ENCODE results near the gene RNASE12.
"Not testable (repeated sequence)": the region's sequence is repeated elsewhere in the genome, so short reads cannot be mapped to it uniquely, and the experiment has no call there.

Gene RNASE12

DNA sequence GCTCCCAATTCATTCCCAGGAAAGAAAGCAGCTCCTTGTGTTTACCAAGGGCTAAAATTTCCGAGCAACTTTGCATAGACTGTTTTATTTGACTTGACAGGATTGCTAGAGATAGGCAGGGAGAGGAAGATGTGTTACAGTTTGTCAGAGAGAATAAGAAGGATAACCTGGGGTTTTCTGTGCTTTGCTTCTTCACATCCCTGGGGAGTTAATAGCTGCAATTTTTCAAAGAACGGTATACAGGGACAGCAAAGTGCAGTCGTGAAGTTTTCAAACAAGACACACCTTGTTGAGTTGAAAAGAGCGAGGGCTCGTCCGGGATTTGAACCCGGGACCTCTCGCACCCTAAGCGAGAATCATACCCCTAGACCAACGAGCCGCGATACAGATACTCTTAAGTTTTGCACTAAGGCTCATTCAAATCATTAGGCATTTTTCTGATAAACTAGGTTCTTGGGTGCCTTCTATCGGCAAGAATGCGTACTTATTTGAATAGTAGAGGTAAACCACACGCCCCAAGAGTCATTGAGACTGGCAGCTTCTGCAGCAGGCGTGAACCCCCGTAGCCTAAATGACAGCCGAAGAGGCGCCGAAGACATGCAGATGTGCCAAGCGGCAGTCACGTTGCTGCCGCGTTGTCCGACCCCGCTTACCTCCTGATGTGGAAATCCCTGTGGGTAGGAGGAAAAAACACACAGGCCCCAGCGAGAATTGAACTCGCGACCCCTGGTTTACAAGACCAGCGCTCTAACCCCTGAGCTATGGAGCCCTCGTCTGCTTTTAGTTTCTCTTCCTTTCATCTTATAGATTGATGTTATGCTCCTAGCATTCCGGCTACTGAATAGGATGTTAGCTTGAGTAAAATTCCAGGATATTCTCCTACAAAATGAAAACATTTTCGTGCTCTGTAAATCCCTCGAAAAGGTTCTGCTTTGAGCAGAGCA is 22.2 kb upstream of the RNASE12 start:
- peak; percentile 59 to 92 (median 69) for DNase-seq

DNA sequence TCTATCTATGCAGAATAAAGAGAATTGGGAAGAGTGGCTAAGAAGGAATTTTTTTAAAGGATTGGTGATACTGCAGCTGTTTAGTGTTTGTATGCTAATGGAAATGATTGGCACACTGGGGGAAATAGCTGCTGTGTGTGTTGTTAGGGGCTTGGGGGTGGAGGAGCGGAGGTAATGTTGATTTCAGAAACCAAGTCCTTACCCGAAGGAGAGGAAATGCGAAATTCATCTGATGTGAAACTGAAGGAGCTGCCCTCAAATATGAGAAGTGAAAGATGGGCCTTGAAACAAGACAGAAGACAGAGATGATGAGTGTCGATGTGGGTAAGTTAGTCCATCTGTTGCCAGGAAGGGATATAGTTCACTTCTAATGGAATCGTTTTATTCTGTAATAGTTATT is 21.2 kb upstream of the RNASE12 start:
- no peak for DNase-seq

DNA sequence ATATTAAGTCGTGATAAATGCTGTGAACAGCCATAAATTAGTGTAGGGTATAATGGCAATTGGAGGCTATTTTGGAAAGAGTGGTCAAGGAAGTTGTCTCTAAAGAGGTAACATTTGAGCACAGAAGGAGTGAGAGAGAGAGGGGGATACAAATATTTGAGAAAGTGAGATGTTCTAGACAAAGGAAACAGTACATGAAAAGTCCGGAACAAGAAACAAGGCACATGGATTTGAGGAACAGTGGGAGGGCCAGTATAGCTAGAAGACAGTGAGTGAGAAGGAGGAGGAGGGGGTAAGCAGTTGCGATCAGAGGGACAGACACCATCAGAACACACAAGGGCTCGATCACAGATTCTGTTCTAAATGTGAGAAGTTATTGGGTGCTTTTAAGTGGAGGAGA is 20.1 kb upstream of the RNASE12 start:
- no peak for DNase-seq

DNA sequence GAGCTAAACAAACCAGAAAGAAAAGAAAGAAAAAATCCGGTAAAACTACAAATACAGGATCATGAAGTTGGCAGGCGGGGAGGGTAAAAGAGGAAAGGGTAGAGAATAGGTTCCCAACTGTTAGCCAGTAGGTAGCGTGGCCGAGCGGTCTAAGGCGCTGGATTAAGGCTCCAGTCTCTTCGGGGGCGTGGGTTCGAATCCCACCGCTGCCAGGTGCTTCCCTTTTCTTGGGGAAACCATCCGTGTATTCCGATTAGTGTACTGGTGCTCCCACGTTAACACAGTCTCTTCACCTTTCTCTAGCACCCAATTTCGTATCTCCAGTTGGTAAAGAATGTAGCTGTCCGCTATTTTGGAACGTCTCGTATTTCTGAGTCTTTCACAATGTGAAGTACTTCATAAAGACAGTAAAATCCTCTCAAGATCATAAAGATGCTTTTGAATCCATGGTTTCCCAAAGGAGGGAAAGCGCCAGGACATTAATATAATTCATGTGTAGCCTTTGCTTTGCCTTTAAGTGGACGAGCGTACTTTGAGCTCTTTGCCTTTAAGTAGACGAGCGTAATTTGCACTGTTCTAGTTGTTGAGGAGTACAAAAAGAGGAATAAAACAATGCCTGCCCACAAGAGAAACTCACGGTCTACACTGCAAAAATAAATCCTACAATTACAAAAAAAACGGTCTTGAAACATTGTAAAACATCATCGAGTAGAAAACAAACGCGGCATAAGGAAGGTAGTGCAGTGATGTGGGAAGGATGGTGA is 19.0 kb upstream of the RNASE12 start:
- peak; percentile 31 to 70 (median 51) for DNase-seq

DNA sequence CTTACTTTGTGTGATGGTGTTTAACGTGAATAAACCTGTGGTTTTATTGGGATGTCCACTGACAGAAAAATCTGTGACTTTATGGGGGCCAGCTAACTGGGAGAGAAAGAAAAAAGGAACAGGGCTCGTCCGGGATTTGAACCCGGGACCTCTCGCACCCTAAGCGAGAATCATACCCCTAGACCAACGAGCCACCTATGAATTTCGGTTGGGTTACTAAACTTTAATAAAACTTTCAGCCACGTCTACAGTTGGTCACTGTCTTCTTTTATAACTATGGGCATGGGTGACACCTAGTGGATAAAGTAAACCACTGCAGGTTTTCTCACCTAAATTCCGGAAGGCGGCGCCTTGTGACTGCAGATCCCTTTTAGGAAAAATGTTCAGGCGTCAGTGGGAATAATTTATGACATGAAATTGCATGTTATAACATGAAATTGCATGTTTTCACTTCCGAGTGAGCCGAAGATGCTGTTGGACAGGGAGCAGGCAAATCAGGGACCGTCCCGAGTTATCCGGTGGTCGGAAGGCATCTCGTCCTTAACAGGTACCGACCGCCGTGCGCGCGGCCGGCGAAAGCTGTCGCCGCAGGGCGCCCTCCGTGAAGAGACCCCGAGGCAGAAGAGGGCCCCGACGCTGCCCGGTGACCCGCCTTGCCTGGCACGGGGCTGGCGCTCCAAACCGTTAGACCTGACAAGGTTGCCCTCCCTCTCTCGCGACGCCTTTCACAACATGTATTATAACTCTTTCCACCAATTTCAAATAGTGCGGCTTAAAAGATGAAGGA is 18.2 kb upstream of the RNASE12 start:
- peak in 4 of 5 donors; percentile 40 to 77 (median 51) for DNase-seq

DNA sequence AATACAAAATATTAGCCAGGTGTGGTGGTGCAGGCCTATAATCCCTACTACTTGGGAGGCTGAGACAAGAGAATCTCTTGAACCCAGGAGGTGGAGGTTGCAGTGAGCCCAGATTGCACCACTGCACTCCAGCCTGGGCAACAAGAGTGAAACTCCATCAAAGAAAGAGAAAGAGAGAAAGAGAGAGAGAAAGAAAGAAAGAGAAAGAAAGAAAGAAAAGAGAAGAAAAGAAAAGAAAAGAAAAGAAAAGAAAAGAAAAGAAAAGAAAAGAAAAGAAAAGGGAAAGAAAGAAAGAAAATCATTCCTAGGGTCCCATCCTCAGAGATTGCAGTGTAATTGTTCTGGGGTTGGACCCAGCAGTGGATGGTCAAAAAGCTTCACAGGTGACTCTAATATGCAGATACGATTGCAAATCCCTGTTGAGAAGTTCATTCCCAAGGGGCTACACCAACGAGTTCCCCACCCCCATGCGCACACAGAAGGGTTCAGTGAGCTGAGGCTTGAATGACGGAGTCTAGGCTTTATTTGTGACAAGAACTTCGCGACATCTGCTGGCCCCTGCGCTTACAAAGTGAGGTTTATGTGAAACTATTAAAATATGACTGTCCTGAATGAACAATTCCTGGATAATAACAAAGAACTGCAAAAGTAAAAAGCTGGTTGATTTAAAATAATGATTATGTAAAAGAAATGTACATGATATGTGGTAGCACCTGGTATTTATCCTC is 17.4 kb upstream of the RNASE12 start:
- DNase-seq, result no peak

DNA sequence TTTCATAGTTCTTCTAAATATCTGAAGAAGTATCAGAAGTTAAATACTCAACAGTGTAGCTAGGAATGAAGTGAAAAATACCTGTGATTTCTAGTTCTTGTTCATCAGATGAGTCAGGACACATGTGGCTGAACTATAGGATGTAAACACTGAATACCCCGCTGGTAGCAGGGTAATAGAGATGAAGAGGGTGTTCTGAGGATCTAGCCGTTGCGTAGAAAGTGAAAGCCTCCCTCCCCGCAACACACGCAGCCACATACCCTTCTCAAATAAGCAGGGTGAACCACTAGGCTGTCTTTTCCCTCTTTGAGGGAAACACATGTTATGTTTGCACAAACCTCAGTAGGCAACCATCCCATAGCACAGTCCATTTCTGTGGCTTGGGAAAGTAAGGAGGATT is 16.4 kb upstream of the RNASE12 start:
- peak in 1 of 5 donors; percentile 24 for DNase-seq

DNA sequence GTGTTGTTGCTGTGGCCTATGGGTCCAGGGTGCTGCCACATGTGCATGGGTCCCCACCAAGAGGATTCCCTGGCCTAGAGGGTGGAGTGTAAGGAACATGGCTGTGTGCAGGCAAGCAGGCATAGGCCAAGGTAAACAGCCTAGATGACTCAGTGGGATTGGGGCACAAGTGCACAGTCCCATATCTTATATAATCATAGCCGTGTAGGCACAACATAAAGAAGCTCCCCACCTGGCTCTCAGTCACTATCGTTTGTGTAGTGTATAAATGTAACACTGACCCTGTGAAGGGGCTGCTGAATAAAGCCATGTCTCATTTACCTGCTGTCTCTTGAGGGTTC is 15.7 kb upstream of the RNASE12 start:
- DNase-seq, result no peak

DNA sequence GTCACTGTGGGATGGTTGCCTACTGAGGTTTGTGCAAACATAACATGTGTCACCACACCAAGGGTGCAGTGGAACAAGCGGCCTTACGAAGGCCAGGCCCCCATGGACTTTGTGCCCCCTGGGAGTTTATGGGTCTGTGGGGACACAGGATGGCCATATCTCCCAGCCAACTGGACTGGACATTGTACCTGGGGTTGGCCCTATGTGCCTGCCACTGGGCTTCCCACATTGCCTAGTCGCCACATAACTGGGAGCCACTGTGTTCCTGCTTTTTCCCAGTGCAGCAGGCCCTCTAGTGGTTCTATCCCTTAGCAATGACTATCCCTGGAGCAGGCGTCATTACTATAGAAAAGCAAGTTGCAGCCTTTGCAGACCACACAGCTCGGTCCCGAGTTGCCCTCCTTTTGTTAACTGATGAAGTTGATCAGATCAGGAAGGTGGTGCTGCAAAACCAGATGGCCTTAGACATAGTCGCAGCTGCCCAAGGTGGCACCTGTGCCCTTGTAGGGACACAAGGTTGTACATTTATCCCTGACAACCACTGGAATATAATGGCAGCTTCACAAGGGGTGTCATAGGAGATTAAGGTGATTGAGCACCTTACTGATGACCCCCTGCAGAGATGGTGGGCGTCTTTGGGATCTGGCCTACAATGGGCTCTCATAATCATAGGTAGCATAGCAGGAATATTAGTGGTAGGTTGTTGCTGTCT is 15.2 kb upstream of the RNASE12 start:
- no peak for DNase-seq

DNA sequence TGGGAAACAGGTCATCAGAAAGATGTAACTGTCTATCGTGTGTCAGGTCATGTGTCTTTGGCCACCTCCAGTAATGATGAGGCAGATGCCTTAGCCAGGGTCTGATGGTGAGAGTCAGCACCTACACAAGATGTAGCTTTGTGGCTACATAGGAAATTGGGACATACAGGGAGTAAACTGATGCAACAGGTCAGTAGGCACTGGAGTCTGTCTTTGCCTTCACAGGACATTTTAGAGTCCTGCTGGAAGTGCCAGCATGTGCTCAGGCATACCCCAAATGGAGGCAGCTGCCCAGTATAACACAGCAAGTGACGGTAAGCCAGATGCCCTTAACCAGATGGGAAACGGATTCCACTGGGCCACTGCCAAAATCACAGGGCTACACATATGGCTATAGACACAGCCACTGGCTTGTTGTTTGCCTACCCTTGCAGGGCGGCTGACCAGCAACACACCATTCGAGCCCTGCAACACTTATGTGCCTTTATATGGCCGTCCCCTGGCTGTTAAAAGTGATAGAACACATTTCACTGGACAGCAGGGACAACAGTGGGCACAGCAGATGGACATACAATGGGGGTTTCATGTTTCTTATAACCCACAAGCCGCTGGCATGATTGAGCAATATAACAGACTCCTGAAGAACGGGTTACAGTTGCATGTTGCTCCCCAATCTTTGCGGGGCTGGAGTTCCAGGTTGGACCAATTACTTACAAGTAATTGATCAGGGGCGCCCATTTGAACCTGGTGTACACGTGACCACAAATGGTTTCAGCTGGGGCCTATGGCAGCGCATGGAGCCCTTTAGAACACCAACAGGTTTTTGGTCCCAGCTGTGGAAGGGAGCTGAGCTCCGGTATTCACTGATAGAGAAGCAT is 12.9 kb upstream of the RNASE12 start:
- DNase-seq, result no peak

DNA sequence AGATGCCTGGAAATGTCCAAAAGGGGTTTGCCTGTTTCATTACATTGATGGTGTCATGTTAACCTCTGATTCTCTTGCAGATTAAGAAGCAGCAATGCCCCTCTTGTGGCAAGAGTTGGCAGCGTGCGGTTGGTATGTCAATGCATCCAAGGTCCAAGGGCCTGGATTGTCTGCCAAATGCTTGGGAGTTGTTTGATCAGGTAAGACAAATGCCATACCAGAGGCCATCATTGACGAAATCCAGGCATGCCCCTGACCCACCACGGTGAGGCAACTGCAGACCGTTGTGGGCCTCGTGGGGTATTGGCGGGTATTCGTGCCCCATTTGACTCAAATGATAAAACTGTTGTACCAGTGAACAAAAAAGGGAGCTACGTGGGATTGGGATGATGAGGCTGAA is 11.4 kb upstream of the RNASE12 start:
- no peak for DNase-seq

DNA sequence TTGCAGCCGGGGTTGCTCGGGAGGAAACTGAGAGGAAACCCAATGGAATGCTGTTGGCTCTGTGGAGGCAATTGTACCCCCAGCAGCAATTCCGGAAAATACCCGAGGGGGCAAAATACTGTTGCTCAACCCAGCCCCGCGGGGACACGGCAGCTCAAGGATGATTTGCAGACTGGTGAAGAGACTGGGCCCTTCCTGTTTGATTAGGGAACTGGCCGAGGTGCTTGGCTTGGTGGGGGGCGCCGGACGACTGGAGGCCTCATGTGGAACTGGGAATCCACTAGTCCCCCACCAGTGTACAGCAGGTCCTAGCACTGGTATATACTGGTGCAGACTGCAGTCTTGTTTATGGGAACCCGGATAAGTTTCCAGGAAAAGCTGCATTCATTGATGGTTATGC is 10.3 kb upstream of the RNASE12 start:
- DNase-seq, result no peak

DNA sequence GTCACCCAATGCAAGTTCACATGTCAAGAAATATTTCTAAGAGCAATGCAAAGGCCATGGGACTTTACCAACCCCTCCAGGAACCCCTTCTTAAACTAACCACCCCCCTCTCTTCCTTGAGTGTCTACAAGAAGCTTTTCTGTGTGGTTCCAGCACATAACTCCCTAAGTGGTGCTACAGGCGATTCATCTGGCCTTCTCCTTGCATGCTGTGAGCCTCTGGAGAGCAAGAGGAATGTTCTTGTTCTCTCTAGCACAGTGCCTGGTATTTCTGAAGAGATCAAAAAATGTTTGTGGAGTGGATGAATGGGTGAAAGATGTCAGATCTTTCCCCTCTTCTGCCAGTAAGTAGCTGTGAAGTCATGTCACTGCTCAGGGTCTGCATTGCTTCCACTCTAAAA is 5.9 kb upstream of the RNASE12 start:
- no peak for DNase-seq

DNA sequence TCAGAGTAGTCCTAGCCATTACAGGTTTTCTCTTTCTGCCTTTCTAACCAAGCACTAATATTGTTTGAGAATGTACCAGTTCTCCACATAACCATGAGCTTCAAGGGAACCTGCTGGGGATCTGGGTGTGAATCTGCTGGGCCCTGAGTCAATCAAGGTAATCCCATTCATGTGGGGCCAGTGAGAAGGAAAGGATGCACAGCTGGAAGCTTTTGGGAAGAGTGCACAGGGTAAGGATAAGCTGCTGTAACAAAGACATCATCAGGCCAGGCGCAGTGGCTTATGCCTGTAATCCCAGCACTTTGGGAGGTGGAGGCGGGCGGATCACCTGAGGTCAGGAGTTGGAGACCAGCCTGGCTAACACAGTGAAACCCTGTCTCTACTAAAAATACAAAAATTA is 4.5 kb upstream of the RNASE12 start:
- DNase-seq, result not testable (repeated sequence)

DNA sequence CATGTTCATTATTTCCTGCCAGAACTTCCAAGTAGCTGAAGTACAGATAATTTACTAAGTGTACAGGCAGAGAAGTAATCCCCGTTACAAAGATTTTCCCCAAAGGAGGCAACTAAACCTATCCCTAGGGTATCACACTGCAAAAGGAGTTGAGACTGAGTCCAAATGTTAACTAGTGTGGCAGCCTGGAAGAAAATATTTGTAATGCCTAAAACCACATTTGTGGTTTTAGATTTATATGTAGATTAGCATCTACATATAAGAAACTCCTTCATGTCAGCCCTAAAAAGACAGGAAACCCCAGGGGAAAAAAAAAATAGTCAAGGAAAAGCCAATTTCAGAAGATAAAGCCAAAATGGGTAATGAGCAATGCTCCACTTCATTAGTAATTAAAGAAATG is 1.4 kb upstream of the RNASE12 start:
- DNase-seq, result no peak

DNA sequence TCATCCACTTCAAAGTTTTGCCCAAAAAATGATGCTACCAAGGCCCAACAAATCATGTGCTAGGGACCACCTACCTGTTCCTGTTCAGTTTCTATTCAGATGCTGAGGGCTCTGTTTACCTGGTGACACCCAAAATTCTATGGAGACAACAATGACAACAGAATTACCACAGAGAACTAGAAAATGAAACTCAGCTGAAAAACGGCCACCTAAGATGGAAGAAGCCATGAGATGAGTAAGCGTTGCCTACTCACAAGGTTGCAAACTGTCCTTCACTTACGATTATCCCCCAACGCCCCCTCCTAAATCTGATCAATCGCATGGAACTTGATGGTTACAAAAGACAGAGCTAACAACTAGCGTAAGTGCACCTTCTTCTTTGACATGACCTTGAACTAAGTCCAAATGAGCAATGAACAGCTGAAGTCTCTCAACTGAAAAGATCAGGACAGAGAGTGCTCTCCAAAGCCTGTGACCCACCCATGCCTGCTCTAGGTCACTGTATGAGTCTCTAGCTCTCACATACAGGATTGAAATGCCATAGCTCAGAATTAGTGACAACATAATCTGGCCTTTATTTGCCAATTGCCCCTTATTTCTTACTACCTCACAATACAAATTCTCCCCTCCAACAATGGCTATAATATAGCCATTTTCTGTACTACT is 3.6 kb downstream of the RNASE12 start, which contains the start of gene RNASE11:
Gene RNASE11, minus strand, starts transcription at position 513 of the 666 bp plus-strand sequence.
- peak in 1 of 5 donors; percentile 16 for DNase-seq

DNA sequence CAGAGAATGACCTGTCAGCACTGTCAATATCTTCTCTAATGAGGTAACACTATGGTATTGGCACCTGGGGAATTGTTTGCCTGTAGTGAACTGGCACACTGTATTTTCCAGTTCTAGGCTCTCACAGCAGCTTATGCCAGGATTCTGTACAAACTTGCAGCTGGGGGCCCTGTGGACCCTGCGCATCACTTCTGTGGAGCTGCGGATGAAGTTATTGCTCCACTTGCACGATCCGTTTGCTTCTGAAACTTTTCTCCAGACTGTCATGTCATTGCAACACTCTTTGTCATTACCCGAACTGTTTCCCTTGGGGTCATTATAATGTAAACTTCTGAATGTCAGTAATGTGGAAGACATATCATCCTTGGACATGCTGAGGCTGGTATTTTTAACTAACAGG is 7.3 kb downstream of the RNASE12 start:
- no peak for DNase-seq

DNA sequence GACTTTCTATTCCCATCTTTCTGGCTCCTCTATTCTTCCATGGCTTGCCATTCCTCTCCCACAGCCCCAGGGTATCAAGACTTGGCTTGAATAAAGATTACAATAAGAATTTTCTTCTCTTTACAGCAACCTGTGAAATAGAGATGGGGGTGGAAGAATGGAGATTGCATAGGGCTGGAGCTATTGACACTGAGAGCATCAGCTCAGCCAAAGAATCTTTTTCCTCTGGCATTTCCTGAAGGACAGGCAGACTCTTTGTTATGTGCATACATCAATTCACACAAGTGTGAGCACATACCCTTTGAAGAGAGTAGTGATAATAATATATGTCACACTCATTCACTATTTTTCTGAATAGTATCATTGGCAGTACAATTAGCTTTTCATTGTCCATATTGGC is 8.0 kb downstream of the RNASE12 start:
- DNase-seq, result no peak

DNA sequence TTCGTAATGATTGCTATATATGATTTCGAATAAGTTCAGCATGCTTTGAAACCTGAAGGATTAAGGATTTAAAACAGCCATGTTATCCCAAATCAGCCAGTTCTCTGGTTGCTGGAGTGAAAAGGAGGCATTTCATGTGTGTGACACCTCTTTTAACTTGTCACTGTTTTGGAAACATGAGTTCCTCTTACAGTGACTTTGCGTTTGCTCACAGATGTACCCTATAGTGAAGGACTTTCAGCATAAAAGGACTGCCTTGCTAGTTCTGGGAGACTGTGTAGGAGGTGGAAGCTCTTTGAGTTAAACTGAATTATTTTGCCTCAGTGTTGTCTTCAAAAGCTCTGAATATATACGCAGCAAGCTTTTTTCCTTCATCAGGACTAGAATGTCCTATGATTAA is 10.9 kb downstream of the RNASE12 start:
- DNase-seq, result no peak

Data from T-helper 1 cell (primary cell).